Measurements from ENCODE around the gene SLC6A7. TPM values are rescaled to one million over a fixed set of nuclear protein-coding genes. Genes with fewer than 3 reads are reported as not detected.

SLC6A7 gene
- total RNA-seq, 6 donors from 2014 or later: 0.44 TPM; not detected in 5

- Histone ChIP-seq H3K36me3 (no peaks in the 10 kb centered on the region), H3K4me3 (no peak overlapping the region), H3K27ac (no peak overlapping the region), H3K27me3 (peaks cover 0 to 12% (median 4%) of the 10 kb centered on the region in 4 donors), H3K4me1 (peaks cover 0 to 6% (median 3%) of the 10 kb centered on the region in 4 donors), H3K9me3 (no peaks in the 10 kb centered on the region)
- DNase-seq: no peak
- TF ChIP-seq POLR2AphosphoS5 (IDR thresholded peaks at IDR 0.05) (no peak), POLR2A (IDR thresholded peaks at IDR 0.05) (no peak), CTCF (IDR thresholded peaks at IDR 0.05) (no peak), EP300 (IDR thresholded peaks at IDR 0.05) (no peak)
- 33 to 81% methylated on average over 1 to 4 of the region's 4 CpGs for WGBS, 2 donors
- no peak for ATAC-seq (ENCODE audit: low FRiP score in 2 of 2)
Observed at GRCh38 chr5:150192462-150192861, 2.6 kb downstream of the SLC6A7 start.

GRCh38 chr5:150195736-150196485, 6.0 kb downstream of the SLC6A7 start:
- H3K27ac ChIP-seq: no peak overlapping the region
- peaks cover 0 to under 1% (median 0%) of the 10 kb centered on the region in 4 donors for H3K27me3 ChIP-seq
- ATAC-seq (ENCODE audit: low FRiP score in 2 of 2): no peak
- H3K4me1 ChIP-seq: no peaks in the 10 kb centered on the region
- no peak for DNase-seq
- H3K36me3 ChIP-seq: no peaks in the 10 kb centered on the region
- TF ChIP-seq EP300 (IDR thresholded peaks at IDR 0.05) (no peak), CTCF (IDR thresholded peaks at IDR 0.05) (no peak), POLR2A (IDR thresholded peaks at IDR 0.05) (no peak), POLR2AphosphoS5 (IDR thresholded peaks at IDR 0.05) (no peak)
- H3K4me3 ChIP-seq: no peak overlapping the region
- 78 to 83% methylated on average over 7 to 9 of the region's 9 CpGs for WGBS, 2 donors
- no peaks in the 10 kb centered on the region for H3K9me3 ChIP-seq

GRCh38 chr5:150196514-150196913, 6.7 kb downstream of the SLC6A7 start:
- TF ChIP-seq CTCF (IDR thresholded peaks at IDR 0.05) (no peak), POLR2A (IDR thresholded peaks at IDR 0.05) (no peak), EP300 (IDR thresholded peaks at IDR 0.05) (no peak), POLR2AphosphoS5 (IDR thresholded peaks at IDR 0.05) (no peak)
- H3K4me3 ChIP-seq: no peak overlapping the region
- no peaks in the 10 kb centered on the region for H3K27me3 ChIP-seq
- H3K9me3 ChIP-seq: no peaks in the 10 kb centered on the region
- H3K27ac ChIP-seq: no peak overlapping the region
- no peaks in the 10 kb centered on the region for H3K36me3 ChIP-seq
- 69% methylated on average over 5 of the region's 5 CpGs; no CpG with 5 or more reads in 1 of the 2 donors for WGBS, 2 donors
- DNase-seq: peak in 1 of 2 donors; percentile 44
- ATAC-seq (ENCODE audit: low FRiP score in 2 of 2): no peak
- H3K4me1 ChIP-seq: no peaks in the 10 kb centered on the region

- H3K27me3 ChIP-seq: no peaks in the 10 kb centered on the region
- H3K9me3 ChIP-seq: no peaks in the 10 kb centered on the region
- 95 to 98% methylated on average over 7 to 16 of the region's 16 CpGs for WGBS, 2 donors
- no peaks in the 10 kb centered on the region for H3K4me1 ChIP-seq
- no peaks in the 10 kb centered on the region for H3K36me3 ChIP-seq
- H3K4me3 ChIP-seq: no peak overlapping the region
- no peak for TF ChIP-seq CTCF (IDR thresholded peaks at IDR 0.05)
- TF ChIP-seq POLR2A (IDR thresholded peaks at IDR 0.05): no peak
- no peak for TF ChIP-seq EP300 (IDR thresholded peaks at IDR 0.05)
- no peak for TF ChIP-seq POLR2AphosphoS5 (IDR thresholded peaks at IDR 0.05)
- no peak overlapping the region for H3K27ac ChIP-seq
- peak in 1 of 2 donors; percentile 68 for DNase-seq
- no peak for ATAC-seq (ENCODE audit: low FRiP score in 2 of 2)
Observed at GRCh38 chr5:150196986-150197385, 7.1 kb downstream of the SLC6A7 start.

- no peak overlapping the region for H3K27ac ChIP-seq
- 86 to 87% methylated on average over 1 of the region's 1 CpG for WGBS, 2 donors
- ATAC-seq (ENCODE audit: low FRiP score in 2 of 2) (no peak), DNase-seq (no peak)
- H3K4me3 ChIP-seq: no peak overlapping the region
- no peaks in the 10 kb centered on the region for H3K4me1 ChIP-seq
- no peak for TF ChIP-seq POLR2A (IDR thresholded peaks at IDR 0.05)
- TF ChIP-seq CTCF (IDR thresholded peaks at IDR 0.05): no peak
- no peak for TF ChIP-seq EP300 (IDR thresholded peaks at IDR 0.05)
- TF ChIP-seq POLR2AphosphoS5 (IDR thresholded peaks at IDR 0.05): no peak
- H3K9me3 ChIP-seq: no peaks in the 10 kb centered on the region
- H3K27me3 ChIP-seq: no peaks in the 10 kb centered on the region
- H3K36me3 ChIP-seq: no peaks in the 10 kb centered on the region
Observed at GRCh38 chr5:150197476-150197875, 7.6 kb downstream of the SLC6A7 start.

Data from upper lobe of left lung (tissue), 6 donors.